ENCODE data around the gene ST6GAL1. TPM values are rescaled to one million over a fixed set of nuclear protein-coding genes. Genes with fewer than 3 reads are reported as not detected.

The ST6GAL1 gene
- total RNA-seq, 4 donors from 2014 or later: 24.7 to 58.1 (median 44.5) TPM

- TF ChIP-seq CTCF (IDR thresholded peaks at IDR 0.05) (no peak), EP300 (IDR thresholded peaks at IDR 0.05) (no peak), POLR2A (IDR thresholded peaks at IDR 0.05) (no peak)
- peaks cover 0 to 18% (median 0%) of the 10 kb centered on the region in 3 donors for H3K36me3 ChIP-seq
- no peaks in the 10 kb centered on the region for H3K27me3 ChIP-seq
- 86 to 88% methylated on average over 6 of the region's 6 CpGs for WGBS, 2 donors
- no peak for DNase-seq (ENCODE audit: low spot score in 2 of 2)
- no peak overlapping the region for H3K27ac ChIP-seq
- no peak overlapping the region for H3K4me3 ChIP-seq
- peaks cover 0 to 13% (median 5%) of the 10 kb centered on the region in 4 donors for H3K4me1 ChIP-seq
- no peaks in the 10 kb centered on the region for H3K9me3 ChIP-seq
These were observed 133.2 kb downstream of the ST6GAL1 start for GRCh38 chr3:187063286-187064121.

- TF ChIP-seq CTCF (IDR thresholded peaks at IDR 0.05): no peak
- no peak for TF ChIP-seq EP300 (IDR thresholded peaks at IDR 0.05)
- TF ChIP-seq POLR2A (IDR thresholded peaks at IDR 0.05): no peak
- Histone ChIP-seq H3K36me3 (peaks cover 0 to 11% (median 0%) of the 10 kb centered on the region in 3 donors), H3K4me1 (peaks cover 0 to 13% (median 5%) of the 10 kb centered on the region in 4 donors), H3K9me3 (no peaks in the 10 kb centered on the region), H3K27ac (peak overlapping the region in 1 of 4 donors; percentile 58), H3K4me3 (no peak overlapping the region), H3K27me3 (no peaks in the 10 kb centered on the region)
- 72 to 75% methylated on average over 12 of the region's 12 CpGs for WGBS, 2 donors
- DNase-seq (ENCODE audit: low spot score in 2 of 2): no peak
These were observed 134.1 kb downstream of the ST6GAL1 start for GRCh38 chr3:187064210-187065115.

DNA sequence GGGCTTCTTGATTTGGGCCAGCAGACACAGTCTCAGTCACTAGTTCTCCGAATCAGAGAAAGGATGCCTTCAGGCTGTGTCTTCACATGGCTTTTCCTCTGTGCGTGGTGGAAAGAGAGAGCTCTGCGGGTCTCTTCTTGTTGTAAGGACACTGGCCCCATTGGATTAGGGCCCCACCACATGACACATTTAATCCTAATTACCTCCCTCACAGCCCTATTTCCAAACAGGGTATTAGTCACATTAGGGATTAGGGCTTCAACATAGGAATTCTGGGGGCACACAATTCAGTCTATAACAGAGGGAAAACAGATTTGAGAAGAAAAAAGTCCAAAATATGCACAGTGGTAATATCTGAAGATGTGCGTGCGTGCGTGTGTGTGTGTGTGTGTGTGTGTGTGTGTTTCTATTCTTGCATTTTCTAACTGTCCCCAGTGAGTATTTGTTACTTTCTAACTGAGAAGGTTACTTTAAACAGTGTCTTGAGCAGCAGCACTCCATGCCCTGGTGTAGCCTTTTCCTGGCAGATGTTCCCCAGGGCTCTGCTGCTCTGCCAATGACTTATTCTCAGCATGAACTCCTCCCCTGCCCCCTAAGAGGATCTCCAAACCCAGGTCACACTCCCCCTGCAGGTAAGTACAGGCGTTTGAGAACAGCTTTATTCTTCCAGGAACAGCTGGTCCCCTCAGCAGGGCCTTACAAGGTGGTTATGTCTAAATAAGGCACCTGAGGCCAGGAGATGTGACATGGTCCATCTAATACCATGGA, 136.1 kb downstream of the ST6GAL1 start:
- Histone ChIP-seq H3K27me3 (no peaks in the 10 kb centered on the region), H3K36me3 (peaks cover 0 to 10% (median 0%) of the 10 kb centered on the region in 3 donors), H3K27ac (no peak overlapping the region), H3K9me3 (peaks cover 0 to 3% (median 0%) of the 10 kb centered on the region in 4 donors), H3K4me1 (peaks cover 0 to 13% (median 5%) of the 10 kb centered on the region in 4 donors), H3K4me3 (no peak overlapping the region)
- DNase-seq (ENCODE audit: low spot score in 2 of 2): no peak
- WGBS, 2 donors: 73 to 81% methylated on average over 7 of the region's 7 CpGs
- TF ChIP-seq CTCF (IDR thresholded peaks at IDR 0.05) (no peak), POLR2A (IDR thresholded peaks at IDR 0.05) (no peak), EP300 (IDR thresholded peaks at IDR 0.05) (no peak)

DNA sequence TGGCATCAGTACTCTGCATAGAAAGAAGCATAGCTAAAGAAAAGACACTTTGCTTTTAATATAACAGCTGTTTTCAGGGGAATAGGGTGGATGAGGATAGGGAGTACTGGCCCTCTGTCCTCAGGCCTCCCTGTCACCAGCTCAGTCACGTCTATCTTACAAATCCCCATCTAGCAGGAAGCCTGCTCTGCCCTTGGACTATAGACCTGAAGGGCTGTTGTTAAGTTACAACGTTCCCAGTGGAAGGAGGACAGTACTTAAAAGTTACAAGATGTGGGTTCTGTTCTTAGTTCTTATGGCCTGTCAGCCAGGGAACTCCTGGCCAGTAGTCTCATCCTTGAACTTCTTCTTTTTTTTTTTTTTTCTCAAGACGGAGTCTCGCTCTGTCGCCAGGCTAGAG, 138.5 kb downstream of the ST6GAL1 start:
- peaks cover 0 to 13% (median 4%) of the 10 kb centered on the region in 4 donors for H3K4me1 ChIP-seq
- 83 to 92% methylated on average over 5 of the region's 5 CpGs for whole genome bisulfite sequencing, 2 donors

More for the DNA sequence above, 138.5 kb downstream of the ST6GAL1 start:
- H3K4me3 ChIP-seq: no peak overlapping the region
- no peak for DNase-seq (ENCODE audit: low spot score in 2 of 2)
- H3K27ac ChIP-seq: no peak overlapping the region
- peaks cover 0 to 27% (median 1%) of the 10 kb centered on the region in 3 donors for H3K36me3 ChIP-seq
- no peaks in the 10 kb centered on the region for H3K27me3 ChIP-seq
- H3K9me3 ChIP-seq: peaks cover 0 to 3% (median 0%) of the 10 kb centered on the region in 4 donors
- no peak for TF ChIP-seq POLR2A (IDR thresholded peaks at IDR 0.05)
- TF ChIP-seq CTCF (IDR thresholded peaks at IDR 0.05): no peak
- TF ChIP-seq EP300 (IDR thresholded peaks at IDR 0.05): no peak
